Ovary (tissue), 9 donors: ENCODE results near the gene DNTT. TPM values are rescaled to one million over a fixed set of nuclear protein-coding genes. Genes with fewer than 3 reads are reported as not detected.

ENCODE experiments used
- DNase-seq, 5 donors: peaks; one replicate each; pipeline ENCODE4 v3.0.0-alpha.2; 2019 to 2020
- H3K27ac ChIP-seq, 2 donors: fragments of 200-600 bp; one replicate each; pipeline versions ENCODE4 v1.5.1 to v1.8.0; 2019 to 2022
- H3K27me3 ChIP-seq: fragments of 200-600 bp; one replicate; pipeline ENCODE4 v1.8.0; 2022
- H3K36me3 ChIP-seq: fragments of 200-600 bp; sonication (generic); one replicate; pipeline ENCODE4 v1.5.1; 2019
- H3K4me1 ChIP-seq: one replicate; pipeline ENCODE4 v1.8.1; 2013; ENCODE audit warnings: mild to moderate bottlenecking, moderate library complexity; ENCODE audit not compliant: insufficient read depth
- H3K4me3 ChIP-seq: fragments of 200-600 bp; sonication (generic); one replicate; pipeline ENCODE4 v1.5.1; 2017
- H3K9me3 ChIP-seq, 2 donors: fragments of 200-600 bp in 1 of 2; sonication (generic) in 1 of 2; one replicate each; pipeline versions ENCODE4 v1.5.1 to v1.8.1; 2013 to 2019; ENCODE audit warnings: mild to moderate bottlenecking in 1 of 2, moderate library complexity in 1 of 2
- EP300 ChIP-seq: sonication (generic); formaldehyde crosslinking; IDR thresholded peaks from one replicate; pipeline ENCODE4 v1.6.1; 2017; ENCODE audit warnings: antibody characterized with exemption
- POLR2A ChIP-seq: fragments of 450-650 bp; IDR thresholded peaks from one replicate; pipeline ENCODE4 v1.6.1; 2017; ENCODE audit warnings: antibody characterized with exemption, mild to moderate bottlenecking, moderate library complexity
- WGBS, 3 donors: extraction: QIAGEN DNeasy Blood & Tissue Kit in 1 of 3; methylation state at CpG; one replicate each; pipeline versions ENCODE4 v1.1.5 to v1.1.7; 2013 to 2017; 5-methylcytosine and 5-hydroxymethylcytosine counted together
- intact Hi-C, 4 donors: fragments of 100-400 bp; cut with DNase I; formaldehyde crosslinking; loops; one replicate each; pipeline versions ENCODE4 v1.11.0 to v1.15.1; 2022 to 2023
- polyA plus RNA-seq, 2 donors: library from polyadenylated mRNA; stranded (reverse); fragments of 200-250 nt in 1 of 2; fragments of 350-450 nt in 1 of 2; fragmentation: Illumina TruSeq in 1 of 2; extraction: RNeasy Lipid Tissue Mini Kit (QIAGEN cat#74804) in 1 of 2; gene quantifications; one replicate each; pipeline ENCODE4 v1.2.3, GENCODE V29; 2013 to 2014
- total RNA-seq, 7 donors: library from RNA; depleted of rRNA in 2 of 7; stranded (reverse); fragments of >200 nt in 2 of 7; fragmentation: NEBNext Ultra II Directional in 3 of 7; extraction: Animal tissue kit (Norgen Biotek cat#: 25700) in 3 of 7; gene quantifications; one replicate each; pipeline versions ENCODE4 v1.1.0 to v1.2.4, GENCODE V29; 2016 to 2023
- TF ChIP-seq, protein P1 (sequence below), 3 donors: fragments of 450-650 bp in 2 of 3; fragments of 200-600 bp in 1 of 3; IDR thresholded peaks; one replicate each; pipeline versions ENCODE4 v1.5.1 to v1.8.0; 2016 to 2022; ENCODE audit warnings: antibody characterized with exemption in 3 of 3, mild to moderate bottlenecking in 1 of 3
- donor health status: DM: no; HTN: no; CAD: no; lungs with moderate emphysema.
- donor health status: DM: no; HTN: no; CAD: no.
- donor health status: Bipolar disorder and iron deficiency.
- donor health status: DM: yes; HTN: yes; CAD: no.
- donor health status: DM: no; HTN: no; CAD: no.
- donor health status: DM: yes; HTN: yes; CAD: no.

Gene DNTT
- total and polyA plus RNA-seq, 9 donors: not detected

DNA sequence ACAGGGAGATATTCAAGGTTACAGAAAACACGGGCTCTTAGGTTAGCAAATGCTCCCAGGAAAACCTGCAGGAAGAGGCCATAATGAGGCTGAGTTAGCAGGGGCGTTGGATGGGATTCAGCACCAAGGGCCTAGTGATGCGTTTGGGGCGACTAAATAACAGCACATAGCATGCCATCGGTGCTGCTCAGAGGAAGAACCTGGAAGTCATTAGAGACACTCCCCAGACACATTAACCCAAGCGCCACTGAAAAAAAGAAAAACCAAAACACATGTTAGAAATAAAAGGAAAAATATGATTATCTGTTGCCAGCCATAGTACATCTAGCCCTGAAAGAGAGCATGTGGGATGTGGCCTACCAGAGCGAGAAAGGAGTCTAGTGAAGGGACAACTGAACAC lies 83.4 kb downstream of the DNTT start:
- 50 to 58% (median 55%) methylated on average over 7 of the region's 7 CpGs for WGBS, 3 donors
- intact Hi-C loops: no loop called here
- H3K9me3 ChIP-seq: no peaks in the 10 kb centered on the region
- no peaks in the 10 kb centered on the region for H3K4me1 ChIP-seq
- TF ChIP-seq EP300 (no peak), POLR2A (no peak)
- TF ChIP-seq, protein P1, sequence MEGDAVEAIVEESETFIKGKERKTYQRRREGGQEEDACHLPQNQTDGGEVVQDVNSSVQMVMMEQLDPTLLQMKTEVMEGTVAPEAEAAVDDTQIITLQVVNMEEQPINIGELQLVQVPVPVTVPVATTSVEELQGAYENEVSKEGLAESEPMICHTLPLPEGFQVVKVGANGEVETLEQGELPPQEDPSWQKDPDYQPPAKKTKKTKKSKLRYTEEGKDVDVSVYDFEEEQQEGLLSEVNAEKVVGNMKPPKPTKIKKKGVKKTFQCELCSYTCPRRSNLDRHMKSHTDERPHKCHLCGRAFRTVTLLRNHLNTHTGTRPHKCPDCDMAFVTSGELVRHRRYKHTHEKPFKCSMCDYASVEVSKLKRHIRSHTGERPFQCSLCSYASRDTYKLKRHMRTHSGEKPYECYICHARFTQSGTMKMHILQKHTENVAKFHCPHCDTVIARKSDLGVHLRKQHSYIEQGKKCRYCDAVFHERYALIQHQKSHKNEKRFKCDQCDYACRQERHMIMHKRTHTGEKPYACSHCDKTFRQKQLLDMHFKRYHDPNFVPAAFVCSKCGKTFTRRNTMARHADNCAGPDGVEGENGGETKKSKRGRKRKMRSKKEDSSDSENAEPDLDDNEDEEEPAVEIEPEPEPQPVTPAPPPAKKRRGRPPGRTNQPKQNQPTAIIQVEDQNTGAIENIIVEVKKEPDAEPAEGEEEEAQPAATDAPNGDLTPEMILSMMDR (IDR thresholded peaks at IDR 0.05): no peak
- no peak overlapping the region for H3K4me3 ChIP-seq
- no peaks in the 10 kb centered on the region for H3K27me3 ChIP-seq
- H3K36me3 ChIP-seq: no peaks in the 10 kb centered on the region
- DNase-seq: no peak
- H3K27ac ChIP-seq: no peak overlapping the region

Other genes starting within 250 kb of the DNTT start
- 10 to 100 TPM; 14.2 to 31.7 (median 17.5) TPM for gene ZNF518A, start 174.1 kb upstream of the DNTT start, total RNA-seq
- gene ZNF518A, start 174.1 kb upstream of the DNTT start, polyA plus RNA-seq: 10 to 100 TPM in 1 of 2 donors, 1 to 10 TPM in 1; 4.5 to 10.5 TPM
- 1 to 10 TPM; 1.2 to 4.3 (median 2.2) TPM for gene BLNK, start 32.9 kb upstream of the DNTT start, total RNA-seq
- 1 to 10 TPM in 1 of 2 donors, under 1 TPM in 1; 0.65 to 6.0 TPM for gene BLNK, start 32.9 kb upstream of the DNTT start, polyA plus RNA-seq
- not detected for gene OPALIN, start 54.6 kb downstream of the DNTT start, total RNA-seq
- under 1 TPM in 1 of 2 donors, not detected in 1; 0.02 TPM for gene OPALIN, start 54.6 kb downstream of the DNTT start, polyA plus RNA-seq
- under 1 TPM in 6 of 7 donors, not detected in 1; 0.07 to 0.46 (median 0.25) TPM for gene TLL2, start 209.5 kb downstream of the DNTT start, total RNA-seq
- gene TLL2, start 209.5 kb downstream of the DNTT start, polyA plus RNA-seq: under 1 TPM; 0.29 to 0.68 TPM